Esophagus muscularis mucosa (tissue), 4 donors: Measurements from ENCODE around the gene DYNLL2. TPM values are rescaled to one million over a fixed set of nuclear protein-coding genes. Genes with fewer than 3 reads are reported as not detected.

Experiments used
- DNase-seq: peaks from one replicate; pipeline ENCODE4 v3.0.0-alpha.2; 2017; ENCODE audit errors: extremely low spot score
- H3K27ac ChIP-seq, 4 donors: fragments of 200-600 bp; sonication (generic); replicated peaks in 1 of 4; 1 replicate in 3 of 4; 2 replicates in 1 of 4; pipeline ENCODE4 v1.5.1; 2016 to 2019; ENCODE audit warnings: mild to moderate bottlenecking in 1 of 4
- H3K27me3 ChIP-seq, 4 donors: fragments of 200-600 bp; sonication (generic); one replicate each; pipeline versions ENCODE4 v1.5.1 to v1.6.0; 2016 to 2019
- H3K36me3 ChIP-seq, 4 donors: fragments of 200-600 bp; sonication (generic); one replicate each; pipeline ENCODE4 v1.5.1; 2016 to 2019
- H3K4me1 ChIP-seq, 4 donors: fragments of 200-600 bp; sonication (generic); one replicate each; pipeline ENCODE4 v1.5.1; 2016 to 2019
- H3K4me3 ChIP-seq, 4 donors: fragments of 200-600 bp; sonication (generic); 1 replicate in 2 of 4; 2 replicates in 2 of 4; pipeline ENCODE4 v1.5.1; 2016 to 2019; ENCODE audit warnings: mild to moderate bottlenecking in 4 of 4, moderate library complexity in 1 of 4
- H3K9me3 ChIP-seq, 4 donors: fragments of 200-600 bp; sonication (generic); 1 replicate in 3 of 4; 2 replicates in 1 of 4; pipeline ENCODE4 v1.5.1; 2016 to 2019
- EP300 ChIP-seq: sonication (generic); formaldehyde crosslinking; IDR thresholded peaks from one replicate; pipeline ENCODE4 v1.6.1; 2017; ENCODE audit warnings: antibody characterized with exemption
- POLR2A ChIP-seq: fragments of 450-650 bp; IDR thresholded peaks from one replicate; pipeline ENCODE4 v1.6.1; 2017; ENCODE audit warnings: antibody characterized with exemption, moderate library complexity, mild to moderate bottlenecking, low read depth
- POLR2AphosphoS5 ChIP-seq, 2 donors: sonication (generic); formaldehyde crosslinking; IDR thresholded peaks; one replicate each; pipeline ENCODE4 v1.6.1; 2017; ENCODE audit warnings: antibody characterized with exemption in 2 of 2
- WGBS: methylation state at CpG from one replicate; pipeline ENCODE4 v1.1.5; 2018; 5-methylcytosine and 5-hydroxymethylcytosine counted together
- intact Hi-C: fragments of 100-400 bp; cut with DNase I; formaldehyde crosslinking; loops from one replicate; pipeline ENCODE4 v1.15.1; 2023
- total RNA-seq, 4 donors: library from RNA; depleted of rRNA; stranded (reverse); fragments of >200 nt; gene quantifications; one replicate each; pipeline versions ENCODE4 v1.1.0 to v1.2.1, GENCODE V29; 2016
- TF ChIP-seq, protein P1 (sequence below), 3 experiments: fragments of 200-600 bp in 2 of 3; fragments of 450-650 bp in 1 of 3; sonication (generic) in 2 of 3; IDR thresholded peaks; one replicate each; pipeline ENCODE4 v1.5.1; 2017 to 2019; ENCODE audit warnings: antibody characterized with exemption in 3 of 3, mild to moderate bottlenecking in 2 of 3, moderate library complexity in 1 of 3

The DYNLL2 gene
- total RNA-seq, 4 donors from 2014 or later: 22.2 to 37.0 (median 36.3) TPM

DNA sequence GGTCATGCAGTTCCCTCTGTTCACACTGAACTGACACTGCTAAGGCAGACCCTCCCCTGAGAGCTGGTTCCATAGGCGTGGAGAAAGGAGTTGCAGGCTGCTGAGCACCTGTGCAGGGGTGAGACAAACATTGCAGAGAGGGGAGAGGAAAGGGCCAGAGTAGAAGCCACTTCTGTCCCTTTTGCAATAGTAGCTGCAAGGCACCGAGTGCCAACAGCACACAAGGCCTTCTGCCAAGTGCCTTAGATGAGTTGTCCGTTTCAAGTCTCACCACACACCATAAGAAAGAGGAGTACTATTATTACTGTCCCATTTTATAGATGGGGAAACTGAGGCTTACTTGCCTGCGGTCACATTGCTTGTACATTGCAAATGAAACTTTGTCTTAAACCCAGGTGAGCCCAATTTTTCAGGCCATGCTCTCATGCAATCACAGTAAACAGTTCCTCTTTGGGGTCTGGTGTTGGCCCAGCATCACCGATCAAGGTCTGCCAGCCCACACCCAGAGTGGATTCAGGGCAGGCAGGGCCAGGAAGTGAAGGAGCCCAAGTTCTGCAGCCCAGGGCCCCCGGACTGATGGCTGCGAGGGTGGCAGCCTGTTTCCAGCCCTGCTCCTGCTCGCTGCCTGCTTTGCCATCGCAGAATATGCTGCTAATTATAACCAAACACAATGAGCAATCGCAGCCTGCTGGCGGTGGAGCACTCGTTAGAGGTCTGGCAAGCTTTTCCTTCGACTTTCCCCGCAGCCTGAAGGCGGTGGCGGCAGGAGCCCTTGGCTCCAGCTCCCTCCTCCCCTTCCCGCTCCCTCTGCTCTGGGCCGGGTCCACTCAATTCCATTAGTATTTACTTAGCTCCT, 36.8 kb upstream of the DYNLL2 start:
- Histone ChIP-seq H3K4me3 (no peak overlapping the region), H3K9me3 (no peaks in the 10 kb centered on the region), H3K27me3 (peaks cover 0 to 11% (median 0%) of the 10 kb centered on the region in 4 donors), H3K27ac (no peak overlapping the region), H3K4me1 (no peaks in the 10 kb centered on the region), H3K36me3 (no peaks in the 10 kb centered on the region)
- no peak for TF ChIP-seq EP300
- no peak for TF ChIP-seq POLR2AphosphoS5 (IDR thresholded peaks at IDR 0.05)
- no peak for TF ChIP-seq POLR2A
- TF ChIP-seq, protein P1, sequence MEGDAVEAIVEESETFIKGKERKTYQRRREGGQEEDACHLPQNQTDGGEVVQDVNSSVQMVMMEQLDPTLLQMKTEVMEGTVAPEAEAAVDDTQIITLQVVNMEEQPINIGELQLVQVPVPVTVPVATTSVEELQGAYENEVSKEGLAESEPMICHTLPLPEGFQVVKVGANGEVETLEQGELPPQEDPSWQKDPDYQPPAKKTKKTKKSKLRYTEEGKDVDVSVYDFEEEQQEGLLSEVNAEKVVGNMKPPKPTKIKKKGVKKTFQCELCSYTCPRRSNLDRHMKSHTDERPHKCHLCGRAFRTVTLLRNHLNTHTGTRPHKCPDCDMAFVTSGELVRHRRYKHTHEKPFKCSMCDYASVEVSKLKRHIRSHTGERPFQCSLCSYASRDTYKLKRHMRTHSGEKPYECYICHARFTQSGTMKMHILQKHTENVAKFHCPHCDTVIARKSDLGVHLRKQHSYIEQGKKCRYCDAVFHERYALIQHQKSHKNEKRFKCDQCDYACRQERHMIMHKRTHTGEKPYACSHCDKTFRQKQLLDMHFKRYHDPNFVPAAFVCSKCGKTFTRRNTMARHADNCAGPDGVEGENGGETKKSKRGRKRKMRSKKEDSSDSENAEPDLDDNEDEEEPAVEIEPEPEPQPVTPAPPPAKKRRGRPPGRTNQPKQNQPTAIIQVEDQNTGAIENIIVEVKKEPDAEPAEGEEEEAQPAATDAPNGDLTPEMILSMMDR (IDR thresholded peaks at IDR 0.05): no peak
- DNase-seq: no peak
- intact Hi-C loops: no loop called here
- WGBS: 67% methylated on average over 11 of the region's 18 CpGs

GRCh38 chr17:58047376-58048150, 35.7 kb upstream of the DYNLL2 start:
- no peak overlapping the region for H3K27ac ChIP-seq
- H3K36me3 ChIP-seq: no peaks in the 10 kb centered on the region
- peaks cover 0 to 4% (median 0%) of the 10 kb centered on the region in 4 donors for H3K27me3 ChIP-seq
- H3K4me3 ChIP-seq: no peak overlapping the region
- 80% methylated on average over 4 of the region's 4 CpGs for WGBS
- H3K4me1 ChIP-seq: no peaks in the 10 kb centered on the region
- TF ChIP-seq EP300: no peak
- TF ChIP-seq POLR2AphosphoS5 (IDR thresholded peaks at IDR 0.05): no peak
- TF ChIP-seq, protein P1 (IDR thresholded peaks at IDR 0.05): no peak
- TF ChIP-seq POLR2A: no peak
- intact Hi-C loops: no loop called here
- no peak for DNase-seq
- no peaks in the 10 kb centered on the region for H3K9me3 ChIP-seq

DNA sequence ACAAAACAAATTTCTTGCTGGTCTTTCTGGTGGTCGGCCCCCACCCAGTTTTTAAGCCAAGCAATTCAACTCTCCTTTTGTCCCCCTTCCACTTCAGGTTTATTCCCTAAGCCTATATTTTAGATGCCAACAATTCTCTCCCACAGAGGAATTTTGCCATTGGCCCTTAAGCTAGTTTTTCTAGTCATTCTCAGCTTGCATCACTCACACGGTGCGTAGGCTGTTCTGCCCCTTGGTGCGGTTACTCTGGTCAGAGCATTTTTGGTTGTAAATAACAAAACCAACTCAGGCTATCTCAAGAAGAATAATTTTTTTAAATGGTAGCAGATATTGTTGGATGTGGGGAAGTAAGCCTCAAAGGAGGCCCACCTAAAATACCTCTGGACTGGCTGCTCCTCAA, 33.7 kb upstream of the DYNLL2 start:
- intact Hi-C loops: no loop called here
- peaks cover 0 to 4% (median 0%) of the 10 kb centered on the region in 4 donors for H3K27me3 ChIP-seq
- no peaks in the 10 kb centered on the region for H3K4me1 ChIP-seq
- DNase-seq: no peak
- H3K9me3 ChIP-seq: no peaks in the 10 kb centered on the region
- H3K36me3 ChIP-seq: no peaks in the 10 kb centered on the region
- 92% methylated on average over 4 of the region's 4 CpGs for WGBS
- H3K27ac ChIP-seq: no peak overlapping the region
- no peak overlapping the region for H3K4me3 ChIP-seq
- TF ChIP-seq, protein P1 (IDR thresholded peaks at IDR 0.05): no peak
- TF ChIP-seq POLR2AphosphoS5 (IDR thresholded peaks at IDR 0.05) (no peak), EP300 (no peak), POLR2A (no peak)

- 96% methylated on average over 2 of the region's 2 CpGs for WGBS
- TF ChIP-seq EP300 (no peak), POLR2A (no peak)
- TF ChIP-seq, protein P1 (IDR thresholded peaks at IDR 0.05): no peak
- Histone ChIP-seq H3K27ac (no peak overlapping the region), H3K9me3 (no peaks in the 10 kb centered on the region), H3K4me1 (no peaks in the 10 kb centered on the region), H3K27me3 (peaks cover 0 to 4% (median 0%) of the 10 kb centered on the region in 4 donors), H3K36me3 (no peaks in the 10 kb centered on the region), H3K4me3 (no peak overlapping the region)
- intact Hi-C loops: no loop called here
- DNase-seq: no peak
These were observed 32.3 kb upstream of the DYNLL2 start for GRCh38 chr17:58050966-58051365.
